Heart left ventricle (tissue), 16 donors: ENCODE measurements around the gene XPO1. TPM values are rescaled to one million over a fixed set of nuclear protein-coding genes. Genes with fewer than 3 reads are reported as not detected.

Experiments used
- ATAC-seq, 4 donors: fragments of 200-7000 bp; cut with Tn5 transposase; one replicate each; pipeline ENCODE4 v1.9.1; 2020 to 2022; ENCODE audit warnings: moderate library complexity in 4 of 4, mild to moderate bottlenecking in 3 of 4, moderate number of reproducible peaks in 1 of 4
- DNase-seq, 5 donors: peaks; one replicate each; pipeline ENCODE4 v3.0.0-alpha.2; 2020
- H3K27ac ChIP-seq, 12 donors: fragments of 200-600 bp; sonication (generic) in 4 of 12; one replicate each; pipeline versions ENCODE4 v1.5.0 to v1.8.0; 2016 to 2022; ENCODE audit warnings: mild to moderate bottlenecking in 2 of 12
- H3K27me3 ChIP-seq, 9 donors: fragments of 200-600 bp; sonication (generic) in 2 of 9; one replicate each; pipeline versions ENCODE4 v1.5.1 to v1.8.0; 2016 to 2022; ENCODE audit warnings: mild to moderate bottlenecking in 3 of 9
- H3K36me3 ChIP-seq, 9 donors: fragments of 200-600 bp; sonication (generic) in 2 of 9; one replicate each; pipeline versions ENCODE4 v1.5.0 to v1.8.0; 2018 to 2022; ENCODE audit warnings: mild to moderate bottlenecking in 2 of 9
- H3K4me1 ChIP-seq, 12 donors: fragments of 200-600 bp; sonication (generic) in 4 of 12; one replicate each; pipeline versions ENCODE4 v1.5.0 to v1.8.0; 2016 to 2022; ENCODE audit warnings: mild to moderate bottlenecking in 3 of 12
- H3K4me3 ChIP-seq, 12 donors: fragments of 200-600 bp; sonication (generic) in 4 of 12; one replicate each; pipeline versions ENCODE4 v1.5.0 to v1.8.0; 2017 to 2022; ENCODE audit warnings: mild to moderate bottlenecking in 9 of 12, moderate library complexity in 4 of 12
- H3K9me3 ChIP-seq, 12 donors: fragments of 200-600 bp; sonication (generic) in 4 of 12; one replicate each; pipeline versions ENCODE4 v1.5.0 to v1.8.0; 2016 to 2022; ENCODE audit warnings: mild to moderate bottlenecking in 1 of 12
- CTCF ChIP-seq, 12 donors: fragments of 200-600 bp; sonication (generic) in 4 of 12; IDR thresholded peaks; one replicate each; pipeline versions ENCODE4 v1.5.0 to v1.8.0; 2018 to 2022; ENCODE audit warnings: antibody characterized with exemption in 12 of 12, mild to moderate bottlenecking in 5 of 12
- POLR2A ChIP-seq, 2 donors: fragments of 450-650 bp; IDR thresholded peaks; one replicate each; pipeline ENCODE4 v1.6.1; 2017; ENCODE audit warnings: antibody characterized with exemption in 2 of 2, mild to moderate bottlenecking in 2 of 2, moderate library complexity in 2 of 2
- WGBS, 4 donors: extraction: QIAGEN DNeasy Blood & Tissue Kit in 2 of 4; methylation state at CpG; one replicate each; pipeline versions ENCODE4 v1.1.5 to v1.1.7; 2013 to 2018; 5-methylcytosine and 5-hydroxymethylcytosine counted together
- intact Hi-C, 10 donors: fragments of 100-400 bp; cut with DNase I; formaldehyde crosslinking; loops; one replicate each; pipeline versions ENCODE4 v1.11.1 to v1.14.2; 2022
- polyA plus RNA-seq, 2 donors: library from polyadenylated mRNA; stranded (reverse); fragments of 200-250 nt; gene quantifications; one replicate each; pipeline ENCODE4 v1.2.3, GENCODE V29; 2013
- total RNA-seq, 9 donors: library from RNA; depleted of rRNA in 2 of 9; stranded (reverse); fragments of >200 nt in 2 of 9; fragmentation: NEBNext Ultra II Directional in 3 of 9; extraction: Animal tissue kit (Norgen Biotek cat#: 25700) in 3 of 9; gene quantifications; one replicate each; pipeline versions ENCODE4 v1.1.0 to v1.2.4, GENCODE V29; 2016 to 2023
- donor health status: ischemic (EF 13 %, LVEDD 7.1; RV severe dilation, severe dysfunction).
- donor health status: healthy with polysubstance abuse.
- donor health status: DM: no; HTN: yes; CAD: no.
- donor health status: DM: no; HTN: no; CAD: no.
- donor health status: ischemic (EF 25% LVEDD 6.9; RV normal size, moderate dysfunction).
- donor health status: ischemic (EF 25% LVEDD 5.7; RV mildly dilated, moderate dysfunction).
- donor health status: healthy.
- donor health status: DM: yes; HTN: yes; CAD: no.
- donor health status: ischemic (EF 35%, LVEDD 5.7; RV mildly dilated, moderate dysfunction).
- donor health status: nonischemic (EF 11% LVEDD 7.7; RV severe dilation, severe dysfunction).
- donor health status: DM: yes; HTN: yes; CAD: no.
- donor health status: PGD.
- donor health status: ischemic (EF 29% LVEDD 5.4; RV normal size, mild dysfunction).
- donor health status: nonischemic (EF 23%, LVEDD 6.1; RV moderate dilation, normal function).

The XPO1 gene
- total and polyA plus RNA-seq, 11 donors = 31.1 to 110 (median 74.6) TPM

DNA sequence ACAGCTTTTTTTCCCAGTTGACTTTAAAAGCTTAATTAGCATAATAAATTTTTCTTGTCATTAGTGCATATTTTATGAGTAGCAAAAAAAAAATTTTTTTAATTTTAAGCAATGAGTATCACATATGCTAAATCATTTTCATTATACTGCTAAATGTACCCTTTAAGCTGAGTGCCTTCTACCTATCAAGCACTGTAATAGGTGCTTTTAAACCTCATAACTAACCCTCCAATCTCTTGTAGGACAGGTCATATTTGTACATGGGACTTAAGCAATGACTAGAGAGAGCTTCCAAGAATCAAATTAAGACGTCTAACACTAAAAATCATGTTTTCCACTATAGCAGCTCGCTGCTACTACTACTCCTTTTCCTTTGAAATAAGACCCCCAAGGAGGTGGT lies 7.4 kb downstream of the XPO1 start:
- Histone ChIP-seq H3K36me3 (peaks cover 0 to 43% (median 25%) of the 10 kb centered on the region in 9 donors), H3K9me3 (no peaks in the 10 kb centered on the region), H3K27me3 (no peaks in the 10 kb centered on the region), H3K4me1 (peaks cover 6 to 53% (median 39%) of the 10 kb centered on the region in 12 donors), H3K4me3 (no peak overlapping the region), H3K27ac (peak overlapping the region in 2 of 12 donors; percentile 4 to 6)
- no peak for DNase-seq
- no peak for ATAC-seq
- no peak for TF ChIP-seq POLR2A (IDR thresholded peaks at IDR 0.05)
- no peak for TF ChIP-seq CTCF (IDR thresholded peaks at IDR 0.05)
- 60 to 69% (median 63%) methylated on average over 2 of the region's 2 CpGs for WGBS, 4 donors
- intact Hi-C loops = loop anchor here in 5 of 10 donors (5.0 to 10.0 kb wide), 5 partner anchors 58 to 264 kb away; partner anchors contain the start of gene USP34 (in 1 of the 5)

- no peaks in the 10 kb centered on the region for H3K27me3 ChIP-seq
- ATAC-seq (peak in 2 of 4 donors; percentile 21 to 49), DNase-seq (no peak)
- H3K9me3 ChIP-seq = no peaks in the 10 kb centered on the region
- H3K36me3 ChIP-seq = peaks cover 0 to 49% (median 31%) of the 10 kb centered on the region in 9 donors
- H3K4me3 ChIP-seq = no peak overlapping the region
- 56 to 65% (median 60%) methylated on average over 3 of the region's 3 CpGs for WGBS, 4 donors
- peak overlapping the region in 1 of 12 donors; percentile 13 for H3K27ac ChIP-seq
- intact Hi-C loops = loop anchor here in 5 of 10 donors (5.0 to 10.0 kb wide), 5 partner anchors 58 to 265 kb away; partner anchors contain the start of gene USP34 (in 1 of the 5)
- H3K4me1 ChIP-seq = peaks cover 4 to 54% (median 34%) of the 10 kb centered on the region in 12 donors
- TF ChIP-seq POLR2A (IDR thresholded peaks at IDR 0.05) = no peak
- TF ChIP-seq CTCF (IDR thresholded peaks at IDR 0.05) = no peak
These were observed 8.0 kb downstream of the XPO1 start for GRCh38 chr2:61529944-61530735.

DNA sequence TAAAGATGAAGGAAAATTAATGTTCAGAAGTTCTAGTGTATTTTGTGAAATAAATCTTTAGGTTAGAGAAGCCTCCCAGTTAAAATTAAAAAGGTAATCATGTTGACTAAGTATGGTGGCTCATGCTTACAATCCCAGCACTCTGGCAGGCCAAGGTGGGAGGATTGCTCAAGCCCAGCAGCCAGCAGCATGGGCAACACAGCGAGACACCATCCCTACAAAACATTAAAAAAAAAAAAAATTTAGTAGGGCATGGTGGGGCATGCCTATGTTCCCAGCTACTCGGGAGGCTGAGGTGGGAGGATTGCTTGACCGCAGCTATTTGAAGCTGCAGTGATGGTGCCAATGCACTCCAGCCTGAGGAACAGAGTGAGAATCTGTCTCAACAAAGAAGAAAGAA lies 17.9 kb downstream of the XPO1 start:
- no peak for ATAC-seq

More for the DNA sequence above, 17.9 kb downstream of the XPO1 start:
- no peak for TF ChIP-seq CTCF (IDR thresholded peaks at IDR 0.05)
- no peak for TF ChIP-seq POLR2A (IDR thresholded peaks at IDR 0.05)
- no peak for DNase-seq
- WGBS, 4 donors = 90 to 94% (median 92%) methylated on average over 3 of the region's 3 CpGs
- H3K27me3 ChIP-seq = no peaks in the 10 kb centered on the region
- peaks cover 0 to 16% (median 4%) of the 10 kb centered on the region in 12 donors for H3K4me1 ChIP-seq
- intact Hi-C loops = no loop called here
- H3K36me3 ChIP-seq = peaks cover 0 to 98% (median 80%) of the 10 kb centered on the region in 9 donors
- no peaks in the 10 kb centered on the region for H3K9me3 ChIP-seq
- H3K4me3 ChIP-seq = no peak overlapping the region
- H3K27ac ChIP-seq = no peak overlapping the region
